Left renal pelvis (tissue), 4 donors: ENCODE measurements around the gene IAH1. TPM values are rescaled to one million over a fixed set of nuclear protein-coding genes. Genes with fewer than 3 reads are reported as not detected.
"Not testable (repeated sequence)": the region's sequence is repeated elsewhere in the genome, so short reads cannot be mapped to it uniquely, and the experiment has no call there.

Experiments
- DNase-seq, 4 donors: peaks; one replicate each; pipeline ENCODE4 v3.0.0-alpha.2; 2013; ENCODE audit warnings: low read depth in 4 of 4, low spot score in 3 of 4
- polyA plus RNA-seq, 4 donors: library from polyadenylated mRNA; unstranded; fragments of 120-200 nt; gene quantifications; one replicate each; pipeline ENCODE4 v1.2.1, GENCODE V29; 2013; ENCODE audit not compliant: insufficient read length in 4 of 4

The IAH1 gene
- polyA plus RNA-seq, 4 donors, result 42.8 to 52.1 (median 46.2) TPM

- DNase-seq, result no peak
These were observed 1.8 kb upstream of the IAH1 start for GRCh38 chr2:9472511-9472910.

- DNase-seq, result peak in 3 of 4 donors; percentile 4 to 24 (median 10)
These were observed 905 bp upstream of the IAH1 start for GRCh38 chr2:9473308-9473984.

GRCh38 chr2:9473985-9474360 lies 378 bp upstream of the IAH1 start:
- peak in 1 of 4 donors; percentile 7 for DNase-seq

GRCh38 chr2:9477914-9478313 lies 3.6 kb downstream of the IAH1 start:
- DNase-seq, result no peak

- no peak for DNase-seq
These were observed 4.2 kb downstream of the IAH1 start for GRCh38 chr2:9478526-9478925.

GRCh38 chr2:9480157-9480556 lies 5.8 kb downstream of the IAH1 start:
- DNase-seq, result no peak

- no peak for DNase-seq
These were observed 8.8 kb downstream of the IAH1 start for GRCh38 chr2:9483107-9483506.

- no peak for DNase-seq
These were observed 10.2 kb downstream of the IAH1 start for GRCh38 chr2:9484533-9484932.

GRCh38 chr2:9488583-9489547 lies 14.5 kb downstream of the IAH1 start:
- DNase-seq, result no peak

GRCh38 chr2:9490789-9491188 lies 16.4 kb downstream of the IAH1 start:
- DNase-seq, result no peak

- DNase-seq, result no peak
These were observed 18.6 kb downstream of the IAH1 start for GRCh38 chr2:9492927-9493326.

- no peak for DNase-seq
These were observed 19.1 kb downstream of the IAH1 start for GRCh38 chr2:9493478-9493877.

- no peak for DNase-seq
These were observed 19.7 kb downstream of the IAH1 start for GRCh38 chr2:9494081-9494480.

GRCh38 chr2:9497017-9497416 lies 22.7 kb downstream of the IAH1 start:
- no peak for DNase-seq

GRCh38 chr2:9498210-9498609 lies 23.9 kb downstream of the IAH1 start:
- DNase-seq, result no peak

GRCh38 chr2:9508931-9509330 lies 34.6 kb downstream of the IAH1 start:
- no peak for DNase-seq

- DNase-seq, result not testable (repeated sequence)
These were observed 39.6 kb downstream of the IAH1 start for GRCh38 chr2:9513946-9514345.

- DNase-seq, result no peak
These were observed 42.9 kb downstream of the IAH1 start for GRCh38 chr2:9517118-9517782.

- no peak for DNase-seq
These were observed 43.8 kb downstream of the IAH1 start for GRCh38 chr2:9518163-9518562.

- no peak for DNase-seq
These were observed 44.4 kb downstream of the IAH1 start for GRCh38 chr2:9518780-9519179.

- no peak for DNase-seq
These were observed 44.9 kb downstream of the IAH1 start for GRCh38 chr2:9519250-9519649.
